AG04450 (cell line): Measurements from ENCODE around the gene MAP2. TPM values are rescaled to one million over a fixed set of nuclear protein-coding genes. Genes with fewer than 3 reads are reported as not detected.

Experiments
- CTCF ChIA-PET: fragments of 300-600, 350-600 bp; formaldehyde crosslinking; extraction: SDS; loops from one replicate; lab custom pipeline; 2022; ENCODE audit warnings: antibody characterized with exemption, inconsistent platforms; lab: Charles Lee
- POLR2A ChIA-PET: fragments of 350-600 bp; formaldehyde crosslinking; extraction: SDS; loops from one replicate; lab custom pipeline; 2021; ENCODE audit warnings: antibody characterized with exemption, inconsistent platforms; lab: Yijun Ruan, JAX
- DNase-seq: peaks from one replicate; pipeline ENCODE4 v3.0.0-alpha.2; 2011; ENCODE audit warnings: low read depth, low spot score
- H3K27ac ChIP-seq: one replicate; pipeline ENCODE4 v1.5.1; 2012; ENCODE audit warnings: low read depth, low read length, control low read depth
- H3K27me3 ChIP-seq: one replicate; pipeline ENCODE4 v1.6.0; 2012; ENCODE audit warnings: low read length; ENCODE audit not compliant: control insufficient read depth, insufficient read depth
- H3K4me3 ChIP-seq: 2 replicates; pipeline ENCODE4 v1.5.1; 2011; ENCODE audit warnings: mild to moderate bottlenecking, low read depth, low read length, control low read depth
- H3K9me3 ChIP-seq: 2 replicates; pipeline ENCODE4 v1.5.1; 2012; ENCODE audit warnings: low read length; ENCODE audit not compliant: control insufficient read depth, insufficient read depth
- CTCF ChIP-seq: IDR thresholded peaks from 2 replicates; pipeline ENCODE4 v1.5.1; 2011; ENCODE audit warnings: low read depth, low read length, control low read depth, inconsistent platforms
- polyA plus RNA-seq: library from polyadenylated mRNA; depleted of rRNA; stranded (reverse); fragments of >200 nt; gene quantifications from 2 replicates; pipeline ENCODE4 v1.2.3, GENCODE V29; 2011

The MAP2 gene
- polyA plus RNA-seq, 1 experiment: 0.69 TPM

DNA sequence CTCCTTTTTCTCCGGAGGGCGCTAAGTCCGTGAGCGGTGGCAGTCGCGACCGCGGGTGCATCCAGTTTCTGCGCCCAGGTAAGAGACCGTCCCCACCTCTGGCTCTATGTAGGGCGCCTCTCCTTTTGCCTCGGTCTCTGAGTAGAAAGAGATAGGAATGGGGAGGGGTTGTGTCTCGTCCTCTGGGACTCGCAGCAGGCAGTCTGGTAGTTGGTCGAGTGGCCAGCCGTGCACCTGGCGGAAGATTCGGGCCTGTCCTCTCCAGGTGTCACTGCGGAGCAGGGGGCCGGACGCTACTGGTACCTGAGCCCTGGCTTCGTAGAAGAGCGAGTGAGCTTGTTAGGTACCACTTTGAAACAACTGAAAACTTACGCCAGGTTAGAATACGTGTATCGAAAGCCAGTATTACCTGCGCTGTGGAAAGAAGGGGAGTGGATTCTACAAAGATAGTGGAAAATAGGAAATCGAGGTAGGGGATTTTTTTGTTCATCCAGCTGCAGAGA is 403 bp downstream of the MAP2 start:
- Histone ChIP-seq H3K4me3 (peak overlapping the region; percentile 72), H3K27me3 (no peaks in the 10 kb centered on the region), H3K27ac (no peak overlapping the region), H3K9me3 (no peaks in the 10 kb centered on the region)
- no peak for TF ChIP-seq CTCF
- CTCF ChIA-PET: interaction anchor here (0.6 to 5.7 kb wide), 41 partner anchors 9 to 1037 kb away, joined by 3 to 87 read pairs (median 5); no protein-coding TSS in a partner anchor
- no peak for DNase-seq
- POLR2A ChIA-PET: no interaction called here

- CTCF ChIA-PET: interaction anchor here (0.6 to 5.7 kb wide), 36 partner anchors 8 to 1038 kb away, joined by 3 to 87 read pairs (median 4); no protein-coding TSS in a partner anchor
- no peaks in the 10 kb centered on the region for H3K27me3 ChIP-seq
- no peak overlapping the region for H3K27ac ChIP-seq
These were observed 1.1 kb downstream of the MAP2 start for GRCh38 chr2:209424781-209425470.

DNA sequence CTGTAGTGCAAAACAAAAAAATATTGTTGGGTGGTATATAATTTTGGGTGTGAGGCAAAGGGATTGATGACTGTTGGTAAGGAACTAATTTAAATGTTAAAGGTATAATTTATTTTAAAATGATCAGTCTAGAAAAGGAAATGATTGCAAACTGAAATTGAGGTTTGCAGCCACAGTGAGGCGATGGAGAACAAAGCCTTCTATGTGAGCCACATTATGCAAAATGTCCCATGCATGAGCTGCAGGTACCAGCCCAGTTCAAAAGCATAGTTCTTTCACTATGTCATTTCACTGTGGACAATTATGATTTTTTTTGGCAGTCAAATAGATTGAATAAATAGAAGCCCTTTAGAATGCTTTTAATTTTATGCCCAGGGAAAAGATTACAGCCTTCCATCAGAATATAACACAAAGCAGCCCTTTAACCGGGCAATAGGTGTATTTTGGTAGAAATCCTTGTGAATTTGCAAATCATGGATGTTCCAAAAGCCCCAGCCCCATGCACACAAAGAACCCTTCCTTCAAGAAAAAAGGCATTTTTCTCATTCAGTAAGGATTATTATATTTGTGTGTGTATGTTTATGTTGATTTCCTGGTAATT is 1.7 kb downstream of the MAP2 start:
- DNase-seq: no peak
- no peaks in the 10 kb centered on the region for H3K27me3 ChIP-seq
- H3K9me3 ChIP-seq: no peaks in the 10 kb centered on the region
- ChIA-PET POLR2A (no interaction called here), CTCF (interaction anchor here (0.6 to 5.7 kb wide), 18 partner anchors 8 to 1039 kb away, joined by 3 to 87 read pairs (median 4); no protein-coding TSS in a partner anchor)
- no peak overlapping the region for H3K4me3 ChIP-seq
- peak; percentile 70 for TF ChIP-seq CTCF
- H3K27ac ChIP-seq: no peak overlapping the region

More at GRCh38 chr2:209424781-209425470, 1.1 kb downstream of the MAP2 start:
- no peak for TF ChIP-seq CTCF
- Histone ChIP-seq H3K9me3 (no peaks in the 10 kb centered on the region), H3K4me3 (peak overlapping the region; percentile 72)
- DNase-seq: no peak
- POLR2A ChIA-PET: no interaction called here

- CTCF ChIA-PET: interaction anchor here (1.1 to 5.7 kb wide), 13 partner anchors 9 to 772 kb away, joined by 3 to 87 read pairs (median 7); no protein-coding TSS in a partner anchor
- no peak overlapping the region for H3K4me3 ChIP-seq
- H3K9me3 ChIP-seq: no peaks in the 10 kb centered on the region
- H3K27me3 ChIP-seq: no peaks in the 10 kb centered on the region
- no peak for TF ChIP-seq CTCF
- no peak for DNase-seq
- POLR2A ChIA-PET: no interaction called here
- H3K27ac ChIP-seq: no peak overlapping the region
These were observed 2.6 kb downstream of the MAP2 start for GRCh38 chr2:209426432-209426831.

- ChIA-PET POLR2A (no interaction called here), CTCF (interaction anchor here (0.6 to 3.4 kb wide), 4 partner anchors 8 to 199 kb away, joined by 3 to 19 read pairs (median 7); partner anchors contain the start of gene MAP2)
- Histone ChIP-seq H3K4me3 (no peak overlapping the region), H3K9me3 (no peaks in the 10 kb centered on the region), H3K27me3 (no peaks in the 10 kb centered on the region), H3K27ac (no peak overlapping the region)
- no peak for DNase-seq
- TF ChIP-seq CTCF: no peak
These were observed 7.9 kb downstream of the MAP2 start for GRCh38 chr2:209431701-209432100.
